Glutamatergic neuron (in vitro differentiated cells): ENCODE data around the gene TTI1. TPM values are rescaled to one million over a fixed set of nuclear protein-coding genes. Genes with fewer than 3 reads are reported as not detected.

Experiments
- DNase-seq: peaks from one replicate; pipeline ENCODE4 v3.0.0; 2022
- H3K27ac Mint-ChIP-seq: one replicate; pipeline ENCODE4 v1.8.0; 2020; ENCODE audit warnings: mild to moderate bottlenecking, mixed read lengths, inconsistent platforms; ENCODE audit not compliant: unreplicated experiment
- H3K27me3 Mint-ChIP-seq: one replicate; pipeline ENCODE4 v1.8.0; 2020; ENCODE audit warnings: mild to moderate bottlenecking, moderate library complexity, mixed read lengths, inconsistent platforms; ENCODE audit not compliant: unreplicated experiment
- H3K36me3 Mint-ChIP-seq: one replicate; pipeline ENCODE4 v1.8.0; 2020; ENCODE audit warnings: mild to moderate bottlenecking, mixed read lengths, inconsistent platforms; ENCODE audit not compliant: unreplicated experiment
- H3K4me1 Mint-ChIP-seq: one replicate; pipeline ENCODE4 v1.8.0; 2020; ENCODE audit warnings: mild to moderate bottlenecking, low read depth, mixed read lengths, inconsistent platforms; ENCODE audit not compliant: unreplicated experiment
- H3K4me3 Mint-ChIP-seq: one replicate; pipeline ENCODE4 v1.8.0; 2020; ENCODE audit warnings: mild to moderate bottlenecking, mixed read lengths, inconsistent platforms; ENCODE audit not compliant: unreplicated experiment
- H3K9me3 Mint-ChIP-seq: one replicate; pipeline ENCODE4 v1.8.0; 2020; ENCODE audit warnings: mild to moderate bottlenecking, moderate library complexity, mixed read lengths, inconsistent platforms; ENCODE audit not compliant: unreplicated experiment
- total RNA-seq: library from RNA; stranded (reverse); fragmentation: NEBNext Ultra II Directional; extraction: Animal tissue kit (Norgen Biotek cat#: 25700); gene quantifications from one replicate; pipeline ENCODE4 v1.2.1, GENCODE V29; 2021; ENCODE audit not compliant: unreplicated experiment
- TF ChIP-seq, protein P1 (sequence below): fragments of 200-600 bp; sonication (generic); IDR thresholded peaks from one replicate; pipeline ENCODE4 v1.5.0; 2021; ENCODE audit not compliant: partially characterized antibody, unreplicated experiment

Gene TTI1
- total RNA-seq, 1 donor from 2014 or later: 22.9 TPM

DNA sequence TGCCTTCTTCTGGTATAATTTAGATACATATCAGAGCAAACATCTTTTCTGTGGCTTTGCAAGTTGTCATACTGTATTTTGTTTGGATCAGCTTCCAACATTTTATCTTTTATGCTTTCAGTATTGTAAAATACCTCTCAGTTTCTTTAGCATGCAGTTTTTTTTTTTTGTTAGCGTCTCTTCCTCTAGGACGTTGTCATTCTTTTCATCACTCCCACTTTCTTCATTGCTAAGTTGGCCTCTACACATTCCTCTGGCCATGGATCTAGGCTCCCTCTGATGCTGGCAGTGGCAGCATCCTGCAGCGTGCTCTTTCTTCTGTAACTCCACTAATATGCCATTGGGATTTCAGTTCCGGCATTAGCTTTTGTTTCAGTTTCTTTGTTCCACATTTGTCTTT lies 22.0 kb upstream of the TTI1 start:
- Mint-ChIP-seq H3K27ac (no peak overlapping the region), H3K4me1 (peaks cover 5% of the 10 kb centered on the region), H3K36me3 (no peaks in the 10 kb centered on the region), H3K4me3 (no peak overlapping the region), H3K27me3 (no peaks in the 10 kb centered on the region), H3K9me3 (no peaks in the 10 kb centered on the region)
- TF ChIP-seq, protein P1, sequence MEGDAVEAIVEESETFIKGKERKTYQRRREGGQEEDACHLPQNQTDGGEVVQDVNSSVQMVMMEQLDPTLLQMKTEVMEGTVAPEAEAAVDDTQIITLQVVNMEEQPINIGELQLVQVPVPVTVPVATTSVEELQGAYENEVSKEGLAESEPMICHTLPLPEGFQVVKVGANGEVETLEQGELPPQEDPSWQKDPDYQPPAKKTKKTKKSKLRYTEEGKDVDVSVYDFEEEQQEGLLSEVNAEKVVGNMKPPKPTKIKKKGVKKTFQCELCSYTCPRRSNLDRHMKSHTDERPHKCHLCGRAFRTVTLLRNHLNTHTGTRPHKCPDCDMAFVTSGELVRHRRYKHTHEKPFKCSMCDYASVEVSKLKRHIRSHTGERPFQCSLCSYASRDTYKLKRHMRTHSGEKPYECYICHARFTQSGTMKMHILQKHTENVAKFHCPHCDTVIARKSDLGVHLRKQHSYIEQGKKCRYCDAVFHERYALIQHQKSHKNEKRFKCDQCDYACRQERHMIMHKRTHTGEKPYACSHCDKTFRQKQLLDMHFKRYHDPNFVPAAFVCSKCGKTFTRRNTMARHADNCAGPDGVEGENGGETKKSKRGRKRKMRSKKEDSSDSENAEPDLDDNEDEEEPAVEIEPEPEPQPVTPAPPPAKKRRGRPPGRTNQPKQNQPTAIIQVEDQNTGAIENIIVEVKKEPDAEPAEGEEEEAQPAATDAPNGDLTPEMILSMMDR: no peak
- DNase-seq: no peak

DNA sequence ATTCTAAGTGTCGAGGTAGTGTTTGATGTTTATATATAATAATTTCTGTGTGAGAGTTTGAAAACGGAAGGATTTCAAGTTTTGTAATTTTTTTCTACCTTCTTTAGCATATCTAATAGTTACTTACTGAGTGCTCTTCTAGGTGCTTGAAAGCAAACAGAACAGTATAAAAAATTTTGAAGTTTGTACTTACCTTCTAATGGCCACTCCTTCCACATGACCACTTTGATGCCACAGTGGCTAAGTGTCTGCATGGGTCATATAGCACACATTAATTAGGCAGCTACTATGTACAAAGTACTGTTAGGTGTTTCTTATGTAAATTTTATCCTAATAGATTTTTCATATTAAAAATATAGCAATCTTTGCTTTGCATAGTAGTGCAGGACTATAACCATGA lies 21.4 kb upstream of the TTI1 start:
- no peaks in the 10 kb centered on the region for H3K9me3 Mint-ChIP-seq
- H3K27ac Mint-ChIP-seq: no peak overlapping the region
- no peak overlapping the region for H3K4me3 Mint-ChIP-seq
- DNase-seq: no peak
- TF ChIP-seq, protein P1: no peak
- H3K36me3 Mint-ChIP-seq: no peaks in the 10 kb centered on the region
- no peaks in the 10 kb centered on the region for H3K27me3 Mint-ChIP-seq
- H3K4me1 Mint-ChIP-seq: peaks cover 5% of the 10 kb centered on the region

DNA sequence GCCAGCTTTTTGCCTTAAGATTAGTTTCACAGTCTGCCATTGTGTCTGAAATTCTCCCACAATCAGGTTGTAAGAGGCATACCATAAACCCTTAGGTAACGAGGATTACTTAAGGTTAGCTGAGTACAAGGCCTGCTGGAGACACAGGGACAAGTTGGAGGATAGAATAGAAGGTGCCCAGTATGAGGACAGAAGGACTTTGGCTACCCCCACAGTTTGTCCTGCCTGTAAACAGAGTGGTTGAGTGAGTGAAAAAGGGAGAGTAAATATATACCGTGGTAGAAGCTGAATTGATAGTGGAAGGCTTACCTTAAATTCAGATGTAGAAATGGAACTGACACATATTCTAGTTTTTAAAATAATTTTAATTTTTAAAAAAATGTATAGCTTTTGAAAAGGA lies 19.6 kb upstream of the TTI1 start:
- no peak for DNase-seq
- TF ChIP-seq, protein P1: no peak
- Mint-ChIP-seq H3K9me3 (no peaks in the 10 kb centered on the region), H3K4me1 (peaks cover 5% of the 10 kb centered on the region), H3K4me3 (no peak overlapping the region), H3K27me3 (no peaks in the 10 kb centered on the region), H3K36me3 (no peaks in the 10 kb centered on the region), H3K27ac (no peak overlapping the region)

DNA sequence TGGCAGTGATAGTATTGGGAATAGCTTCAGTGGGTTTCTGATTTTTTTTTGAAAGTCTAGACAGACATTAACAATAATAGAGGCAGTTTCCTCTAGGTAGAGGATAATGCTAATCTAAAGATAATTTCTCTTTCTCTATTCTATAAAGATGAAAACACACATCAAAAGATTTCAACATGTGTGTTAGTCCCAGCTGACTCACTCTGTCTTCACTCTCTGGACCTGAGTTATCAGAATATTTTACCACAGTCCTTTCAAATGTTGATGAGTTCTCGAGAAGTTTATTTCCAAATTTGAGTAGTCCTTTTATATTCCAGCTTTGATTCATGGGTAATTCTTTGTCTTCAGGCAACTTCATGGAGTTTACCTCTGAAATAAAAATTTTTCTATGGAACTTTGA lies 17.4 kb upstream of the TTI1 start:
- H3K27ac Mint-ChIP-seq: no peak overlapping the region

DNA sequence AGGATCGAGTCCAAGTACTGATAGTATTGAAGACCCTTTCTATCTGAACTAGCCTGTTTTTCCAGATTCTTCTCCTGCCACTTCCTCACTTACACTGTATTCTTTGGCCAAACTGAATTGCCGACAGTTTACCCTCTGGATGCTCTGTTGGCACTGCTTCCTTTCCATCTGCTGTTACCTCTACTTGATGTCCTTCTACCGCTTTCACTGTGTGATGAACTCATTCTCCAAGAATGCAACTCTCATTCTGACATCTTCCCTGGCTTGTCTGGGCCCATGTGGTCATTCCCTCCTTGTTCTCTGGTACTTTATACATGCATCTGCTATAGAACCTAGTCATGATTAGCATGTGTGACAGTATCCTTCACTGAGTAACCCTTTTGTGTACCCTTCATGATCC lies 16.5 kb upstream of the TTI1 start:
- Mint-ChIP-seq H3K4me1 (peaks cover 5% of the 10 kb centered on the region), H3K9me3 (no peaks in the 10 kb centered on the region), H3K27ac (no peak overlapping the region), H3K27me3 (no peaks in the 10 kb centered on the region), H3K4me3 (no peak overlapping the region), H3K36me3 (no peaks in the 10 kb centered on the region)
- TF ChIP-seq, protein P1: no peak
- DNase-seq: no peak

More for the DNA sequence above, 17.4 kb upstream of the TTI1 start:
- Mint-ChIP-seq H3K27me3 (no peaks in the 10 kb centered on the region), H3K9me3 (no peaks in the 10 kb centered on the region), H3K36me3 (no peaks in the 10 kb centered on the region), H3K4me3 (no peak overlapping the region), H3K4me1 (peaks cover 5% of the 10 kb centered on the region)
- TF ChIP-seq, protein P1: no peak
- DNase-seq: no peak
